ENCODE results near the gene GSG1L.

The GSG1L gene

DNA sequence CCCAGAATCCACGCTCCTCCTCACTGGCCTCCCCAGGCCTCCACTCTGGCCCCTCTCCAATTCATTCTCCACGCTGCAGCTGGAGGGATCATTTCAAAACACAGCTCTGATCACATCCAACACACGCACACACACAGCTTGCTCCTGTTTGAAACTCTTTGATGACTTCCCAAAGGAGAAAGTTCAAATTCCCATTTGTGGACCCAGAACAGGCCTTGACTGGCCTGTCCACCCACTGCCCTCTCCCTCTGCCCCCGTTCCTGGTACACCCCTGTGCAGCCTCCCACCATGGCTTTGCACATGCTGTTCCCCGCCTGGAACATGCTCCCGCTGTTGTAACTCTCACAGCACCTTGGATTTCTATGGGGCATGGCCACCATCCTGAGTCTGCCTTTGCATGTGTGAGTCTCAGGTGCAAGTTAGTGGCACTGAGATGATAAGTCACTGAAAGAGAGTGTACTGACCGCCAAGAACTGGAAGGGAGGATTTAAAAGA, 100.0 kb downstream of the GSG1L start:
- Histone ChIP-seq H3K27me3 (ENCODE audit: control insufficient read depth, insufficient read depth, low read length) (no peaks in the 10 kb centered on the region), H3K27ac (ENCODE audit: low read depth, low read length) (no peak overlapping the region), H3K4me3 (ENCODE audit: low read depth, low read length) (no peak overlapping the region), H3K4me1 (ENCODE audit: control insufficient read depth, insufficient read depth, low read length) (no peaks in the 10 kb centered on the region), H3K9me3 (ENCODE audit: control insufficient read depth, insufficient read depth, low read length) (no peaks in the 10 kb centered on the region), H3K36me3 (ENCODE audit: control insufficient read depth, insufficient read depth, low read length) (no peaks in the 10 kb centered on the region), H3K9ac (ENCODE audit: low read depth, low read length) (no peak overlapping the region)

DNA sequence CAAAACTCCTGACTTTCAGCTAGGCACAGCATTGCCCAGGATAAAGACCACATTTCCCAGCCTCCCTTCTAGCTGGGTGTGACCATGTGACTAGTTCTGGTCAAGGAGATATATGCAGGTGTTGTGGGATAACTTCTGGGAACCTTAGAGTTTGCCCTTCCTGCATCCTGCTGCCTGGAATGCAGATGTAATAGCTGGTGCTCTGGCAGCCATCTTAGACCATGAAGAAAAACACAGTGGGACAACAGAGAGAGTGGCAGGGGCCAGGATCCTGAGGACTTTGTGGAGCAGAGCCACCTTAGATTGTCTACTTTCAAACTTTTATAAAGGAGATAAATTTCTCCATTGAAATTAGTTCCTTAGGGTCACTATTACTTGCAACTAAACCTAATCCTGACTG, 101.3 kb downstream of the GSG1L start:
- Histone ChIP-seq H3K36me3 (ENCODE audit: control insufficient read depth, insufficient read depth, low read length) (no peaks in the 10 kb centered on the region), H3K9ac (ENCODE audit: low read depth, low read length) (no peak overlapping the region), H3K4me3 (ENCODE audit: low read depth, low read length) (no peak overlapping the region), H3K27ac (ENCODE audit: low read depth, low read length) (no peak overlapping the region), H3K9me3 (ENCODE audit: control insufficient read depth, insufficient read depth, low read length) (no peaks in the 10 kb centered on the region), H3K27me3 (ENCODE audit: control insufficient read depth, insufficient read depth, low read length) (no peaks in the 10 kb centered on the region), H3K4me1 (ENCODE audit: control insufficient read depth, insufficient read depth, low read length) (no peaks in the 10 kb centered on the region)

DNA sequence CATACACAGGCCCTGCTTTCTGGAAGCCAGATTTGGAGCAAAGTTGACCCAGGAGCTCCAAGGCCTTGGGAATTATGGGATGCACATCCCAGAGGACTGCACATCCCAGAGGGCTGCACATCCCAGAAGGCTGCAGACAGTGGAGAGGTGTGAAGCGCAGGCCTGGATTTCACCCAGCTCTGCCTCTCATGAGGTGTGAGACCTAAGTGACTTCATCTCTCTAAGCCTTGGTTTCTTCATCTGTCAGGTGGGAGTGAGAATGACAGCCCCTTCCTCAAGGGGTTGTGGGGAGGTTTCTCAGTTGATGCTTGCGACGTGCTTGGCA, 102.3 kb downstream of the GSG1L start:
- Histone ChIP-seq H3K27ac (ENCODE audit: low read depth, low read length) (no peak overlapping the region), H3K9me3 (ENCODE audit: control insufficient read depth, insufficient read depth, low read length) (no peaks in the 10 kb centered on the region), H3K9ac (ENCODE audit: low read depth, low read length) (no peak overlapping the region), H3K4me3 (ENCODE audit: low read depth, low read length) (no peak overlapping the region), H3K4me1 (ENCODE audit: control insufficient read depth, insufficient read depth, low read length) (no peaks in the 10 kb centered on the region), H3K36me3 (ENCODE audit: control insufficient read depth, insufficient read depth, low read length) (no peaks in the 10 kb centered on the region), H3K27me3 (ENCODE audit: control insufficient read depth, insufficient read depth, low read length) (no peaks in the 10 kb centered on the region)

DNA sequence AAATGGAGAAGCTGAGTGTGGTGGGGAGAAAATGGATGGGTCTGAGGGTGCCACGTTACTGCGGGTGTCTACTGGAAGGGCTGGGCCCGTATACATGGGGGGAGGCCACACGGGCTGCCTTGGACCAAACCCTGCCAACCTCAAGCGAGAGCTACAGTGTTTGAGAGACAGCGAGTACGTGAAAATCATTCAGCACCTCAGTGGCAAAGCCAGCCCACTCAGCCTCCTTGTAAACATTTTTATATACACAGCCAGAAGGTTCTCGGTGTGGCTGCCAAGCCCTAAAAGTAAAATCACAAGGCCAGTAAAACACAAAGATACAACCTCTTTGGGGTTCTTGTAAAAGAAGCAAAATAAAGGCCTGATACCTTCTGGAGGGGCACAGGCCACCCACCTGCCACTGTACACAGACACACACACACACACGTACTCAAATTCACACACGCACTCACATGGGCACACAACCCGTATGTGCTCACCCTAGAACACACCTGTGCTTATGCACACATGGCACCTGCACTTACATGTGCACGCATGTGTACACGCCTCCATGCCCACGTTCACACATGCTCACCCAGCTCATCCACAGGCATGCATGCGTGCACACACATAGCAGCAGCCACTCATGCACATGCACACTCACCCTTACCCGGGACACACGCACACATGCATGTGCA, 102.8 kb downstream of the GSG1L start:
- no peaks in the 10 kb centered on the region for H3K27me3 ChIP-seq (ENCODE audit: control insufficient read depth, insufficient read depth, low read length)

DNA sequence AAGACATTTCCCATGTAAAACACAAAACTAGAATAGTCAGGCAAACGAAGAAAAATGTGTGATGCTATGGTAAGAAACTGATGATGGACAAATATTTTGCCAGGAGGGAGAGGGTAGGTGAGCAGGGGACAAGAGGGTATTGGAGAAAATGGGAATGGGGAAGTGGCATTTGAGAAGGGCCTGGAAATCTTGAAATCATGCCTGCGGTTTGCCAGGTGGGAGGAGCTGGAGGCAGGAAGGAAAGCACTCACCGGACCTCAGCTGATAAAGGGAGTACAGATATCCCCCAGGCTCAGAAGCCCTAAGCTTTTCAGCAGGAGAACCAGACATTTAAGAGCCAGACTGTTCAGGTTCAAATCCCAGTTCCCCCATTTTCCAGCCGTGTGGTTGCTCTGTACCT, 103.6 kb downstream of the GSG1L start:
- Histone ChIP-seq H3K4me1 (ENCODE audit: control insufficient read depth, insufficient read depth, low read length) (no peaks in the 10 kb centered on the region), H3K27me3 (ENCODE audit: control insufficient read depth, insufficient read depth, low read length) (no peaks in the 10 kb centered on the region), H3K27ac (ENCODE audit: low read depth, low read length) (no peak overlapping the region), H3K9ac (ENCODE audit: low read depth, low read length) (no peak overlapping the region), H3K36me3 (ENCODE audit: control insufficient read depth, insufficient read depth, low read length) (no peaks in the 10 kb centered on the region), H3K4me3 (ENCODE audit: low read depth, low read length) (no peak overlapping the region), H3K9me3 (ENCODE audit: control insufficient read depth, insufficient read depth, low read length) (0 out of 2 replicates have a peak, but pooled peaks cover 4% of the 10 kb centered on the region)

More for the DNA sequence above, 102.8 kb downstream of the GSG1L start:
- Histone ChIP-seq H3K27ac (ENCODE audit: low read depth, low read length) (no peak overlapping the region), H3K9ac (ENCODE audit: low read depth, low read length) (no peak overlapping the region), H3K4me3 (ENCODE audit: low read depth, low read length) (no peak overlapping the region), H3K9me3 (ENCODE audit: control insufficient read depth, insufficient read depth, low read length) (0 out of 2 replicates have a peak, but pooled peaks cover under 1% of the 10 kb centered on the region), H3K36me3 (ENCODE audit: control insufficient read depth, insufficient read depth, low read length) (no peaks in the 10 kb centered on the region), H3K4me1 (ENCODE audit: control insufficient read depth, insufficient read depth, low read length) (no peaks in the 10 kb centered on the region)

DNA sequence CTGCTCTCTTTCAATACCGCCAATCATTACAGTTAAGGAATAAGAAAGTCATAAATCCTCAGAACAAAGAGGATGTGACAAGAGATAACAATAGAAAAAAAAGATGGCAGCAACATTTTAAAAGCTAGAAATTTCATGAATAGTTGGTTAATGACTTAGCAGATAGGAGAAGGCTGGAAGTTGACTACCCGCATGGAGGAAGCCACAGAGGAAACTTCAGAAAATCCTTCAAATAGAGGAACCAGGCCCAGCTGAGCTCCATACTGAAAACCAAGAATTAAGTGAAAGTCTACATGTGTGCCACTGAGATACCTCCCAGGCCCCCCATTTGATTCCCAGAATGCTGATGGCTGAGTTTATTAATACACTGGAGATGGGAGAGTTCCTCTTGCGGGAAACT, 109.3 kb downstream of the GSG1L start:
- H3K9ac ChIP-seq (ENCODE audit: low read depth, low read length): no peak overlapping the region
- no peaks in the 10 kb centered on the region for H3K36me3 ChIP-seq (ENCODE audit: control insufficient read depth, insufficient read depth, low read length)
- H3K9me3 ChIP-seq (ENCODE audit: control insufficient read depth, insufficient read depth, low read length): 0 out of 2 replicates have a peak, but pooled peaks cover 4% of the 10 kb centered on the region
- no peak overlapping the region for H3K27ac ChIP-seq (ENCODE audit: low read depth, low read length)
- H3K4me3 ChIP-seq (ENCODE audit: low read depth, low read length): no peak overlapping the region
- H3K4me1 ChIP-seq (ENCODE audit: control insufficient read depth, insufficient read depth, low read length): no peaks in the 10 kb centered on the region
- H3K27me3 ChIP-seq (ENCODE audit: control insufficient read depth, insufficient read depth, low read length): no peaks in the 10 kb centered on the region

DNA sequence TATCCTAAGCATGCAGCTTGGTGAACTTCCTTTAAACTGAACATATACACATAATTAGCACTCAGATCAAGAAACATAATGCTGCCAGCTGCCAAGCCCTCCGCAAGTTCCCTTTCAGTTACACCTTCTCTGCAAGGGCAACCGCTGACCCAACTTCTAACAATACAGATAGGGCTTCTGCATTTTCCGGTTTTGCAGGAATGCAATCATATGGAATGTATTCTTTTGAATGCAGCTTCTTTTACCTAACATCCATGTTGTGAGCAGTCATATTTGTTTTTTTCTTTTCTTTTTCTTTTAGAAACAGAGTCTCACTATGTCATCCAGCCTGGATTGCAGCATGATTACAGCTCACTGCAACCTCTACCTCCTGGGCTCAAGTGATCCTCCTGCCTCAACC, 110.7 kb downstream of the GSG1L start:
- H3K9ac ChIP-seq (ENCODE audit: low read depth, low read length): no peak overlapping the region
- H3K4me1 ChIP-seq (ENCODE audit: control insufficient read depth, insufficient read depth, low read length): no peaks in the 10 kb centered on the region
- H3K36me3 ChIP-seq (ENCODE audit: control insufficient read depth, insufficient read depth, low read length): no peaks in the 10 kb centered on the region
- no peaks in the 10 kb centered on the region for H3K27me3 ChIP-seq (ENCODE audit: control insufficient read depth, insufficient read depth, low read length)
- no peak overlapping the region for H3K27ac ChIP-seq (ENCODE audit: low read depth, low read length)
- no peak overlapping the region for H3K4me3 ChIP-seq (ENCODE audit: low read depth, low read length)
- H3K9me3 ChIP-seq (ENCODE audit: control insufficient read depth, insufficient read depth, low read length): 0 out of 2 replicates have a peak, but pooled peaks cover 4% of the 10 kb centered on the region

DNA sequence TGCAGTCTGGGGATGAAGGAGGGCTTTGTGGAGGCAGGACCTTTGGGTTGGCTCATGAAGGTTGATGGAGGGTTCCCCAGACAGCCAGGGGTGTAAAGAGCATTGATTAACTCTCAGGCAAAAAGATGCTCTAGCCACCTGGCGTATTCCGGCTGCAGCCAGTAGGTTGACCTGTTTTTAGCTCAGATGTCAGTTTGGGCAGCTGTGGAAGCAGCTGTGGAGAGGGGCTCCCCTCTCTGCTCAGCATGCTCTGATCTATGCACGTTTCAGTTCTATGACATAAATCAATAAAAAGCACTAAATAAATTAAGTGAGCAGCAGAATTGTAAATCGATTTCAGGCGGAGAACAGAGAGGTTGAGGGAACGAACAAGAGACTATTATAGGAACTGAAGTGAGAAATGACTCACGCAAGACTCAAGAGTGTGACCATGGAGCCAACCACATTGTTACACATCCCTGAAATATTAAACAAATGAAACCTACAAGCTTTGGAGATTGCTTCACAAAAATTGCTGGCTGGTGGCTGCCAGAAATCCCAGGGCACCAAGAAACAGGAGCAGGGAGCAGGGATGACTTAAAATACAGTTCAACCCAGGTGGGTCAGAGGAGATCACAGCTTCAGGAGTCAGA, 111.9 kb downstream of the GSG1L start:
- H3K36me3 ChIP-seq (ENCODE audit: control insufficient read depth, insufficient read depth, low read length): no peaks in the 10 kb centered on the region
- no peaks in the 10 kb centered on the region for H3K4me1 ChIP-seq (ENCODE audit: control insufficient read depth, insufficient read depth, low read length)
- no peak overlapping the region for H3K4me3 ChIP-seq (ENCODE audit: low read depth, low read length)
- H3K27ac ChIP-seq (ENCODE audit: low read depth, low read length): no peak overlapping the region
- 0 out of 2 replicates have a peak, but pooled peaks cover 4% of the 10 kb centered on the region for H3K9me3 ChIP-seq (ENCODE audit: control insufficient read depth, insufficient read depth, low read length)
- H3K9ac ChIP-seq (ENCODE audit: low read depth, low read length): no peak overlapping the region
- no peaks in the 10 kb centered on the region for H3K27me3 ChIP-seq (ENCODE audit: control insufficient read depth, insufficient read depth, low read length)

DNA sequence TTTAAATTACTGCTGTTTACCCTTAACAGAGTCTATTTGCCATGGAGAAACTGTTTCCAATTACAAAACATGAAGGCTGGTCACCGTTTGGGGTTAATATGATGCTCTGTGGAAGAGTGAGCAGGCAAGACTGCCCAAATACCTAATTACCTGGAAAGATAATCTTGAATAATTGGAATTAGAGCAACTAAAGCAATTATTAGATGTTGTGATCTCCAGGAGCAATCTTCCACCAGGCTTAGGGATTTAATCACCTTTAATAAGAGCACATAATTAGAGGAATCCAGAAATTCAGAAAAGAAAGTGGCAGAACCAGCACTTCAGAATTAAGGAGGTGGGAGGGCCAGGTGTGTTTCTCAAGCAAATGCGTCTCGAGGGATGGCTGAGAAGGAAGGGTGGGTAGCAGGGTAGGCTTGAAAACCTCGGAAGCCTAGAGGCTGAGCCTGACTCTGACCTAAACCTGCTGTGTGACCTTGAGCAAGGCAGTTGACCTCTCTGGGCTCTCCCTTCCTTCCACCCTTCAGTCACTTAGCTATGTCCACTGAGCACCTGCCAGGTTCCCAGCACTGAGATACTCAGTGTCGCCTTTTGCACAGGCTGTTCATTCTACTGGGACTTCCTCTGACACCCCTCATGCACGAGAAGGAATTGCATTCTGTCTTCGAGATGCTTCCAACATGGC, 113.2 kb downstream of the GSG1L start:
- Histone ChIP-seq H3K36me3 (ENCODE audit: control insufficient read depth, insufficient read depth, low read length) (no peaks in the 10 kb centered on the region), H3K9ac (ENCODE audit: low read depth, low read length) (no peak overlapping the region), H3K4me3 (ENCODE audit: low read depth, low read length) (no peak overlapping the region), H3K27me3 (ENCODE audit: control insufficient read depth, insufficient read depth, low read length) (no peaks in the 10 kb centered on the region), H3K9me3 (ENCODE audit: control insufficient read depth, insufficient read depth, low read length) (no peaks in the 10 kb centered on the region), H3K27ac (ENCODE audit: low read depth, low read length) (no peak overlapping the region), H3K4me1 (ENCODE audit: control insufficient read depth, insufficient read depth, low read length) (no peaks in the 10 kb centered on the region)

DNA sequence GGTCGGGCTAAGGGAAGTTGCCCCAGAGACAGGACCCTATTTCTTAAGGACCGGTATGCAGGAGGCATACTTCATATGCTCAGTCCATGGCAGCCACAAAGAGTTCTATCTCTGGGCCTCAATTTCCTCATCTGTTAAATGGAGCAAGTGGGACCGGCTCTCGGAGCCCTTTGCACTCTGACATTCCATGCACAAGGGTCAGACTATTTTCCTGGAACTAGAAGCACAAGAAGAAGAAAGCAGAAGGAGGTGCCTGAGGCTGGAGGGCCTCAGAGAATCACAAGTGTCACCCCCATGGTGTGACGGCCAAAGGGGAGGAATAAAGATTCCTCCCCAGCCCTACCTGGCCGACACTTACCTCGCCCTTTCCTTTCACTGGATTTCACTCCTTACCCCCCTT, 115.8 kb downstream of the GSG1L start:
- Histone ChIP-seq H3K9ac (ENCODE audit: low read depth, low read length) (no peak overlapping the region), H3K4me1 (ENCODE audit: control insufficient read depth, insufficient read depth, low read length) (no peaks in the 10 kb centered on the region), H3K4me3 (ENCODE audit: low read depth, low read length) (no peak overlapping the region), H3K36me3 (ENCODE audit: control insufficient read depth, insufficient read depth, low read length) (no peaks in the 10 kb centered on the region), H3K27ac (ENCODE audit: low read depth, low read length) (no peak overlapping the region), H3K9me3 (ENCODE audit: control insufficient read depth, insufficient read depth, low read length) (no peaks in the 10 kb centered on the region), H3K27me3 (ENCODE audit: control insufficient read depth, insufficient read depth, low read length) (no peaks in the 10 kb centered on the region)

Data from HUES48 (cell line).